BE2C (cell line): ENCODE data around the gene OR1E1.
"Not testable (repeated sequence)": the region's sequence is repeated elsewhere in the genome, so short reads cannot be mapped to it uniquely, and the experiment has no call there.

Experiments
- DNase-seq: peaks from one replicate; pipeline ENCODE4 v3.0.0-alpha.2; 2020
- H3K27me3 ChIP-seq: fragments of 250-450 bp; sonication (Bioruptor Pico); 2 replicates; pipeline ENCODE4 v1.5.1; 2020; ENCODE audit warnings: mild to moderate bottlenecking
- H3K36me3 ChIP-seq: fragments of 250-450 bp; sonication (Bioruptor Pico); 2 replicates; pipeline ENCODE4 v1.5.1; 2020; ENCODE audit warnings: mild to moderate bottlenecking
- H3K4me1 ChIP-seq: fragments of 250-450 bp; sonication (Bioruptor Pico); 2 replicates; pipeline ENCODE4 v1.5.1; 2020
- H3K4me3 ChIP-seq: 2 replicates; pipeline ENCODE4 v1.5.1; 2011; ENCODE audit warnings: low read depth, low read length
- H3K9me3 ChIP-seq: fragments of 250-450 bp; sonication (Bioruptor Pico); 2 replicates; pipeline ENCODE4 v1.5.1; 2020
- CTCF ChIP-seq: IDR thresholded peaks from 2 replicates; pipeline ENCODE4 v1.5.1; 2012; ENCODE audit warnings: mild to moderate bottlenecking, low read depth, low read length

The OR1E1 gene

GRCh38 chr17:3385869-3386816 is 12.1 kb downstream of the OR1E1 start, which contains the start of gene OR3A2:
Gene OR3A2, minus strand, starts transcription at chr17:3386308.
- no peaks in the 10 kb centered on the region for H3K36me3 ChIP-seq
- H3K4me3 ChIP-seq, result no peak within 1 kb of the TSS
- no peak for DNase-seq
- no peaks in the 10 kb centered on the region for H3K27me3 ChIP-seq
- no peaks in the 10 kb centered on the region for H3K9me3 ChIP-seq
- H3K4me1 ChIP-seq, result no peaks in the 10 kb centered on the region
- TF ChIP-seq CTCF, result no peak

GRCh38 chr17:3381957-3382356 is 16.3 kb downstream of the OR1E1 start:
- no peaks in the 10 kb centered on the region for H3K36me3 ChIP-seq
- H3K9me3 ChIP-seq, result no peaks in the 10 kb centered on the region
- no peak for DNase-seq
- TF ChIP-seq CTCF, result no peak
- H3K4me1 ChIP-seq, result no peaks in the 10 kb centered on the region
- no peaks in the 10 kb centered on the region for H3K27me3 ChIP-seq
- no peak overlapping the region for H3K4me3 ChIP-seq

GRCh38 chr17:3378321-3378720 is 19.9 kb downstream of the OR1E1 start:
- H3K4me1 ChIP-seq, result no peaks in the 10 kb centered on the region
- no peak for DNase-seq
- H3K4me3 ChIP-seq, result no peak overlapping the region
- no peaks in the 10 kb centered on the region for H3K9me3 ChIP-seq
- no peaks in the 10 kb centered on the region for H3K36me3 ChIP-seq
- no peak for TF ChIP-seq CTCF
- no peaks in the 10 kb centered on the region for H3K27me3 ChIP-seq

- H3K4me1 ChIP-seq, H3K27me3 ChIP-seq, H3K36me3 ChIP-seq, DNase-seq, H3K9me3 ChIP-seq, H3K4me3 ChIP-seq: not testable (repeated sequence)
Measured at GRCh38 chr17:3371167-3371566, 27.0 kb downstream of the OR1E1 start.
